Caco-2 (cell line): ENCODE data around the gene UBE2L3. TPM values are rescaled to one million over a fixed set of nuclear protein-coding genes. Genes with fewer than 3 reads are reported as not detected.

ENCODE experiments used
- BruUV-seq: library from RNA; stranded (reverse); fragments of 400-500 nt; replicated peaks from 2 replicates; lab custom pipeline; 2021; lab: Mats Ljungman, UMichigan
- CTCF ChIA-PET: fragments of 300-600 bp; sonication (Branson Sonifier 250); formaldehyde crosslinking; loops from one replicate; lab custom pipeline; 2022; ENCODE audit warnings: antibody characterized with exemption; lab: Charles Lee
- POLR2A ChIA-PET: fragments of 300-600 bp; sonication (Branson Sonifier 250); formaldehyde crosslinking; loops from one replicate; lab custom pipeline; 2022; ENCODE audit warnings: antibody characterized with exemption; lab: Charles Lee
- DNase-seq, 2 experiments: peaks; one replicate each; pipeline versions ENCODE4 v3.0.0 to v3.0.0-alpha.2; 2020 to 2022
- H3K27me3 ChIP-seq: replicated peaks from 2 replicates; pipeline ENCODE4 v1.6.0; 2011; ENCODE audit warnings: low read length; ENCODE audit not compliant: control insufficient read depth, insufficient read depth
- H3K36me3 ChIP-seq: 2 replicates; pipeline ENCODE4 v1.5.1; 2011; ENCODE audit warnings: low read length; ENCODE audit not compliant: control insufficient read depth, insufficient read depth
- H3K4me1 ChIP-seq: fragments of 250-450 bp; sonication (Bioruptor Pico); 2 replicates; pipeline ENCODE4 v1.5.1; 2020; ENCODE audit warnings: mild to moderate bottlenecking
- H3K4me3 ChIP-seq: 2 replicates; pipeline ENCODE4 v1.5.1; 2011; ENCODE audit warnings: low read depth, mild to moderate bottlenecking, control low read depth, low read length
- H3K9me3 ChIP-seq: fragments of 250-450 bp; sonication (Bioruptor Pico); 2 replicates; pipeline ENCODE4 v1.5.1; 2020; ENCODE audit warnings: mild to moderate bottlenecking, moderate library complexity
- H3K27ac Mint-ChIP-seq: one replicate; pipeline ENCODE4 v1.8.0; 2022; ENCODE audit warnings: mixed read lengths; ENCODE audit not compliant: unreplicated experiment
- H3K27me3 Mint-ChIP-seq: one replicate; pipeline ENCODE4 v1.8.0; 2022; ENCODE audit warnings: mixed read lengths; ENCODE audit not compliant: insufficient read depth, unreplicated experiment
- H3K36me3 Mint-ChIP-seq: one replicate; pipeline ENCODE4 v1.8.0; 2022; ENCODE audit warnings: mild to moderate bottlenecking, mixed read lengths; ENCODE audit not compliant: insufficient read depth, unreplicated experiment
- H3K4me1 Mint-ChIP-seq: one replicate; pipeline ENCODE4 v1.8.0; 2022; ENCODE audit warnings: low read depth, mixed read lengths; ENCODE audit not compliant: unreplicated experiment
- H3K4me3 Mint-ChIP-seq: one replicate; pipeline ENCODE4 v1.8.0; 2022; ENCODE audit warnings: mild to moderate bottlenecking, moderate library complexity, mixed read lengths; ENCODE audit not compliant: unreplicated experiment
- H3K9me3 Mint-ChIP-seq: one replicate; pipeline ENCODE4 v1.8.0; 2022; ENCODE audit warnings: mixed read lengths; ENCODE audit not compliant: unreplicated experiment
- intact Hi-C: fragments of 100-400 bp; cut with micrococcal nuclease; formaldehyde crosslinking; loops from one replicate; pipeline ENCODE4 v1.10.0; 2022; ENCODE audit not compliant: unreplicated experiment
- total RNA-seq: library from RNA; stranded (reverse); gene quantifications from 2 replicates; pipeline ENCODE4 v1.2.3, GENCODE V29; 2022
- TF ChIP-seq, protein P1 (sequence below), 2 experiments: fragments of 200-600 bp in 1 of 2; IDR thresholded peaks; 1 replicate in 1 of 2; 2 replicates in 1 of 2; pipeline versions ENCODE4 v1.5.1 to v1.8.0; 2011 to 2022; ENCODE audit warnings: antibody characterized with exemption in 1 of 2, control low read depth in 1 of 2, inconsistent platforms in 1 of 2, low read depth in 1 of 2, low read length in 1 of 2, mild to moderate bottlenecking in 1 of 2, moderate library complexity in 1 of 2; ENCODE audit not compliant: insufficient read depth in 1 of 2, severe bottlenecking in 1 of 2, unreplicated experiment in 1 of 2

The UBE2L3 gene
- total RNA-seq, 1 experiment from 2014 or later = 63.4 TPM

- intact Hi-C loops = no loop called here
- ChIA-PET CTCF (interaction anchor here (1.6 kb wide), 1 partner anchor 30 kb away, joined by 5 read pairs; no protein-coding TSS in a partner anchor), POLR2A (no interaction called here)
- Histone ChIP-seq H3K9me3 (no peaks in the 10 kb centered on the region), H3K4me3 (no peak overlapping the region), H3K27me3 (no peaks in the 10 kb centered on the region), H3K4me1 (peaks cover 5% of the 10 kb centered on the region; the same call in 1 of the 2 replicates), H3K36me3 (peaks cover 3% of the 10 kb centered on the region)
- DNase-seq = no peak
- Mint-ChIP-seq H3K27ac (no peak overlapping the region), H3K9me3 (no peaks in the 10 kb centered on the region), H3K4me3 (no peak overlapping the region), H3K4me1 (no peaks in the 10 kb centered on the region), H3K36me3 (peaks cover 68% of the 10 kb centered on the region), H3K27me3 (no peaks in the 10 kb centered on the region)
- TF ChIP-seq, protein P1, sequence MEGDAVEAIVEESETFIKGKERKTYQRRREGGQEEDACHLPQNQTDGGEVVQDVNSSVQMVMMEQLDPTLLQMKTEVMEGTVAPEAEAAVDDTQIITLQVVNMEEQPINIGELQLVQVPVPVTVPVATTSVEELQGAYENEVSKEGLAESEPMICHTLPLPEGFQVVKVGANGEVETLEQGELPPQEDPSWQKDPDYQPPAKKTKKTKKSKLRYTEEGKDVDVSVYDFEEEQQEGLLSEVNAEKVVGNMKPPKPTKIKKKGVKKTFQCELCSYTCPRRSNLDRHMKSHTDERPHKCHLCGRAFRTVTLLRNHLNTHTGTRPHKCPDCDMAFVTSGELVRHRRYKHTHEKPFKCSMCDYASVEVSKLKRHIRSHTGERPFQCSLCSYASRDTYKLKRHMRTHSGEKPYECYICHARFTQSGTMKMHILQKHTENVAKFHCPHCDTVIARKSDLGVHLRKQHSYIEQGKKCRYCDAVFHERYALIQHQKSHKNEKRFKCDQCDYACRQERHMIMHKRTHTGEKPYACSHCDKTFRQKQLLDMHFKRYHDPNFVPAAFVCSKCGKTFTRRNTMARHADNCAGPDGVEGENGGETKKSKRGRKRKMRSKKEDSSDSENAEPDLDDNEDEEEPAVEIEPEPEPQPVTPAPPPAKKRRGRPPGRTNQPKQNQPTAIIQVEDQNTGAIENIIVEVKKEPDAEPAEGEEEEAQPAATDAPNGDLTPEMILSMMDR (IDR thresholded peaks at IDR 0.05; ENCODE audit: insufficient read depth in 1 of 2, low read depth in 1 of 2, low read length in 1 of 2, severe bottlenecking in 1 of 2, unreplicated experiment in 1 of 2) = no peak
- no TSS peak for BruUV-seq
These were observed 43.9 kb downstream of the UBE2L3 start for GRCh38 chr22:21611210-21611977.

- H3K27ac Mint-ChIP-seq = no peak overlapping the region
- intact Hi-C loops = no loop called here
- ChIA-PET POLR2A (no interaction called here), CTCF (interaction anchor here (1.0 kb wide), 1 partner anchor 16 kb away, joined by 3 read pairs; no protein-coding TSS in a partner anchor)
- TF ChIP-seq, protein P1 (IDR thresholded peaks at IDR 0.05; ENCODE audit: insufficient read depth in 1 of 2, low read depth in 1 of 2, low read length in 1 of 2, severe bottlenecking in 1 of 2, unreplicated experiment in 1 of 2) = no peak
- H3K27me3 Mint-ChIP-seq = no peaks in the 10 kb centered on the region
- H3K4me3 Mint-ChIP-seq = no peak overlapping the region
- peaks cover 1% of the 10 kb centered on the region for H3K36me3 ChIP-seq
- H3K9me3 Mint-ChIP-seq = no peaks in the 10 kb centered on the region
- H3K27me3 ChIP-seq = no peaks in the 10 kb centered on the region
- peaks cover 63% of the 10 kb centered on the region for H3K36me3 Mint-ChIP-seq
- H3K4me3 ChIP-seq = no peak overlapping the region
- no peak for DNase-seq
- no peaks in the 10 kb centered on the region for H3K9me3 ChIP-seq
- H3K4me1 Mint-ChIP-seq = no peaks in the 10 kb centered on the region
- no TSS peak for BruUV-seq
- H3K4me1 ChIP-seq = peaks cover 5% of the 10 kb centered on the region; the same call in 1 of the 2 replicates
These were observed 45.3 kb downstream of the UBE2L3 start for GRCh38 chr22:21612858-21613257.

GRCh38 chr22:21613553-21614233 is 46.2 kb downstream of the UBE2L3 start:
- Histone ChIP-seq H3K4me1 (peaks cover 5% of the 10 kb centered on the region; the same call in 1 of the 2 replicates), H3K36me3 (peaks cover 1% of the 10 kb centered on the region), H3K4me3 (no peak overlapping the region), H3K9me3 (no peaks in the 10 kb centered on the region), H3K27me3 (no peaks in the 10 kb centered on the region)
- no TSS peak for BruUV-seq
- Mint-ChIP-seq H3K9me3 (no peaks in the 10 kb centered on the region), H3K4me3 (no peak overlapping the region), H3K27ac (no peak overlapping the region), H3K4me1 (no peaks in the 10 kb centered on the region), H3K27me3 (no peaks in the 10 kb centered on the region), H3K36me3 (peaks cover 68% of the 10 kb centered on the region)
- DNase-seq = no peak
- TF ChIP-seq, protein P1 (IDR thresholded peaks at IDR 0.05; ENCODE audit: insufficient read depth in 1 of 2, low read depth in 1 of 2, low read length in 1 of 2, severe bottlenecking in 1 of 2, unreplicated experiment in 1 of 2) = no peak
- ChIA-PET POLR2A (no interaction called here), CTCF (interaction anchor here (1.0 kb wide), 1 partner anchor 16 kb away, joined by 3 read pairs; no protein-coding TSS in a partner anchor)
- intact Hi-C loops = no loop called here
